Measurements from ENCODE around the gene TRAM2. TPM values are rescaled to one million over a fixed set of nuclear protein-coding genes. Genes with fewer than 3 reads are reported as not detected.

TRAM2 gene
- total RNA-seq, 1 experiment from 2014 or later = 17.7 TPM

DNA sequence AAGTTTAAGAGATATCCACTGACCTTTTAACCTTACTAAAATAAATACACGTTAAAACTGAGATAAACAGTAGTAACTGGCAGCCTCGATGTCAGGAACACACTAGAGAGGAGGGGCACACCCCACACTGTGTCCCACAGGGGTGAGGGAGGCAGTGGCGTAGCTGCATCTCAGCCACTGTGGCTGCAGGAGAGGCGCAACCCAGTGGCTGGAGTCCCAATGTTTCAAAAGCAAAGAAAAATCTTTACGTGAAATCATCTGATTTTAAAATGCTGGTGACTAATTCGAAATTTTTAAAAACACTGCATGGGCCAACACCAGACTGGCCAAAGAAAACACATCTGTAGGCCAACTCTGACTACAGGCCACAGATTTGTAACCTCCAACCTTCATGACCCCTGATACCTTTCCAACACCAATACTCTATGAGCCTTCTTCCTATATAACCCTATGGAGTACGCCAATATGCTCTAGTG is 54.7 kb downstream of the TRAM2 start:
- Histone ChIP-seq H3K4me3 (ENCODE audit: low read length) (no peak overlapping the region), H3K79me2 (ENCODE audit: low read length) (peaks cover 10% of the 10 kb centered on the region; the same call in 1 of the 2 replicates), H3K9me3 (ENCODE audit: low read length) (no peaks in the 10 kb centered on the region), H3F3A (ENCODE audit: low read length, unreplicated experiment) (no peaks in the 10 kb centered on the region), H3K9ac (ENCODE audit: low read length) (no peak overlapping the region), H4K20me1 (ENCODE audit: low read length) (no peaks in the 10 kb centered on the region), H3K27ac (ENCODE audit: low read length) (no peak overlapping the region), H2AFZ (ENCODE audit: low read length) (no peak overlapping the region), H3K36me3 (ENCODE audit: low read depth, low read length) (no peaks in the 10 kb centered on the region), H3K9me2 (replicated peaks; ENCODE audit: low read length) (no peaks in the 10 kb centered on the region), H3K4me2 (ENCODE audit: low read length) (peak overlapping the region; percentile 31; the same call in 1 of the 2 replicates), H3K4me1 (ENCODE audit: insufficient read depth, low read length) (peaks cover 35% of the 10 kb centered on the region), H3K27me3 (ENCODE audit: low read length) (no peaks in the 10 kb centered on the region)
- intact Hi-C loops (cut with micrococcal nuclease) = no loop called here
- ChIA-PET POLR2A (ENCODE audit: unreplicated experiment) (no interaction called here), CTCF (no interaction called here)
- DNase-seq (no peak), ATAC-seq (peak; percentile 11; the same call in 1 of the 2 replicates)
- TF ChIP-seq EZH2 (IDR thresholded peaks at IDR 0.05; ENCODE audit: low read length, unreplicated experiment) (no peak), EZH2phosphoT487 (IDR thresholded peaks at IDR 0.05; ENCODE audit: borderline replicate concordance, low read length) (no peak)
- TF ChIP-seq, protein P1, sequence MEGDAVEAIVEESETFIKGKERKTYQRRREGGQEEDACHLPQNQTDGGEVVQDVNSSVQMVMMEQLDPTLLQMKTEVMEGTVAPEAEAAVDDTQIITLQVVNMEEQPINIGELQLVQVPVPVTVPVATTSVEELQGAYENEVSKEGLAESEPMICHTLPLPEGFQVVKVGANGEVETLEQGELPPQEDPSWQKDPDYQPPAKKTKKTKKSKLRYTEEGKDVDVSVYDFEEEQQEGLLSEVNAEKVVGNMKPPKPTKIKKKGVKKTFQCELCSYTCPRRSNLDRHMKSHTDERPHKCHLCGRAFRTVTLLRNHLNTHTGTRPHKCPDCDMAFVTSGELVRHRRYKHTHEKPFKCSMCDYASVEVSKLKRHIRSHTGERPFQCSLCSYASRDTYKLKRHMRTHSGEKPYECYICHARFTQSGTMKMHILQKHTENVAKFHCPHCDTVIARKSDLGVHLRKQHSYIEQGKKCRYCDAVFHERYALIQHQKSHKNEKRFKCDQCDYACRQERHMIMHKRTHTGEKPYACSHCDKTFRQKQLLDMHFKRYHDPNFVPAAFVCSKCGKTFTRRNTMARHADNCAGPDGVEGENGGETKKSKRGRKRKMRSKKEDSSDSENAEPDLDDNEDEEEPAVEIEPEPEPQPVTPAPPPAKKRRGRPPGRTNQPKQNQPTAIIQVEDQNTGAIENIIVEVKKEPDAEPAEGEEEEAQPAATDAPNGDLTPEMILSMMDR (conservative IDR thresholded peaks at IDR 0.05; ENCODE audit: low read depth, low read length) = no peak
- BruUV-seq (replicated peaks) = no TSS peak

- H3K79me2 ChIP-seq (ENCODE audit: low read length) = peaks cover 18% of the 10 kb centered on the region
Observed at GRCh38 chr6:52519618-52520017, 57.2 kb downstream of the TRAM2 start.

More at GRCh38 chr6:52519618-52520017, 57.2 kb downstream of the TRAM2 start:
- Histone ChIP-seq H3K4me2 (ENCODE audit: low read length) (no peak overlapping the region), H3K9me3 (ENCODE audit: low read length) (no peaks in the 10 kb centered on the region), H3K4me3 (ENCODE audit: low read length) (no peak overlapping the region), H2AFZ (ENCODE audit: low read length) (no peak overlapping the region), H3K36me3 (ENCODE audit: low read depth, low read length) (peaks cover 8% of the 10 kb centered on the region; the same call in 1 of the 2 replicates), H3K27me3 (ENCODE audit: low read length) (no peaks in the 10 kb centered on the region), H4K20me1 (ENCODE audit: low read length) (no peaks in the 10 kb centered on the region), H3K9me2 (replicated peaks; ENCODE audit: low read length) (no peaks in the 10 kb centered on the region), H3F3A (ENCODE audit: low read length, unreplicated experiment) (no peaks in the 10 kb centered on the region), H3K9ac (ENCODE audit: low read length) (no peak overlapping the region), H3K27ac (ENCODE audit: low read length) (no peak overlapping the region), H3K4me1 (ENCODE audit: insufficient read depth, low read length) (peaks cover 48% of the 10 kb centered on the region)
- ChIA-PET POLR2A (ENCODE audit: unreplicated experiment) (no interaction called here), CTCF (no interaction called here)
- ATAC-seq (no peak), DNase-seq (no peak)
- TF ChIP-seq, protein P1 (conservative IDR thresholded peaks at IDR 0.05; ENCODE audit: low read depth, low read length) = no peak
- TF ChIP-seq EZH2 (IDR thresholded peaks at IDR 0.05; ENCODE audit: low read length, unreplicated experiment) = no peak
- no peak for TF ChIP-seq EZH2phosphoT487 (IDR thresholded peaks at IDR 0.05; ENCODE audit: borderline replicate concordance, low read length)
- intact Hi-C loops (cut with micrococcal nuclease) = loop anchor here (5.0 kb wide), 1 partner anchor 97 kb away; the partner anchor contains the start of gene EFHC1
- no TSS peak for BruUV-seq (replicated peaks)

Data from PC-3 (cell line).